Psoas muscle (tissue), 8 donors: ENCODE data around the gene IFITM10. TPM values are rescaled to one million over a fixed set of nuclear protein-coding genes. Genes with fewer than 3 reads are reported as not detected.
A peak's percentile ranks its signal among the peaks of the same experiment; 100 is the strongest.

ENCODE experiments used
- ATAC-seq, 4 donors: fragments of 200-7000 bp; cut with Tn5 transposase; one replicate each; pipeline ENCODE4 v1.9.1; 2020; ENCODE audit warnings: moderate library complexity in 3 of 4, mild to moderate bottlenecking in 2 of 4
- DNase-seq, 2 donors: peaks; one replicate each; pipeline ENCODE4 v3.0.0-alpha.2; 2020
- H3K27ac ChIP-seq: fragments of 200-600 bp; one replicate; pipeline ENCODE4 v1.8.0; 2022
- H3K27me3 ChIP-seq, 3 donors: fragments of 200-600 bp in 1 of 3; one replicate each; pipeline versions ENCODE4 v1.6.1 to v1.8.0; 2013 to 2022; ENCODE audit warnings: low read length in 2 of 3, mild to moderate bottlenecking in 2 of 3, moderate library complexity in 1 of 3; ENCODE audit not compliant: insufficient read depth in 3 of 3
- H3K36me3 ChIP-seq, 2 donors: fragments of 200-600 bp in 1 of 2; one replicate each; pipeline versions ENCODE4 v1.6.1 to v1.8.0; 2013 to 2022; ENCODE audit warnings: low read depth in 1 of 2, mild to moderate bottlenecking in 1 of 2, moderate library complexity in 1 of 2; ENCODE audit not compliant: insufficient read depth in 1 of 2
- H3K4me1 ChIP-seq: fragments of 200-600 bp; one replicate; pipeline ENCODE4 v1.8.0; 2022
- H3K4me3 ChIP-seq: fragments of 200-600 bp; one replicate; pipeline ENCODE4 v1.8.0; 2022; ENCODE audit warnings: mild to moderate bottlenecking
- H3K9me3 ChIP-seq: fragments of 200-600 bp; one replicate; pipeline ENCODE4 v1.8.0; 2022
- WGBS, 3 donors: extraction: QIAGEN DNeasy Blood & Tissue Kit; methylation state at CpG; one replicate each; pipeline versions ENCODE4 v1.1.6 to v1.1.7; 2013; 5-methylcytosine and 5-hydroxymethylcytosine counted together
- intact Hi-C, 2 donors: fragments of 100-400 bp; cut with DNase I; formaldehyde crosslinking; loops; one replicate each; pipeline versions ENCODE4 v1.11.0 to v1.14.2; 2022
- polyA plus RNA-seq, 3 donors: library from polyadenylated mRNA; stranded (reverse); fragments of 200-250 nt; gene quantifications; one replicate each; pipeline ENCODE4 v1.2.3, GENCODE V29; 2013
- total RNA-seq, 4 donors: library from RNA; stranded (reverse); fragmentation: NEBNext Ultra II Directional in 2 of 4; extraction: Animal tissue kit (Norgen Biotek cat#: 25700) in 2 of 4; gene quantifications; one replicate each; pipeline versions ENCODE4 v1.2.1 to v1.2.4, GENCODE V29; 2021 to 2023
- TF ChIP-seq, protein P1 (sequence below): fragments of 200-600 bp; IDR thresholded peaks from one replicate; pipeline ENCODE4 v1.8.0; 2022; ENCODE audit warnings: antibody characterized with exemption
- donor health status: healthy with polysubstance abuse.
- donor health status: DM: no; HTN: no; CAD: no; lungs with moderate emphysema.
- donor health status: Bipolar disorder and iron deficiency.
- donor health status: healthy.
- donor health status: DM: yes; HTN: yes; CAD: no.
- donor health status: DM: no; HTN: no; CAD: no.
- donor health status: DM: no; HTN: no; CAD: no.
- donor health status: DM: yes; HTN: yes; CAD: no.

Gene IFITM10
- total and polyA plus RNA-seq, 7 donors = 0.70 to 6.1 (median 1.6) TPM

DNA sequence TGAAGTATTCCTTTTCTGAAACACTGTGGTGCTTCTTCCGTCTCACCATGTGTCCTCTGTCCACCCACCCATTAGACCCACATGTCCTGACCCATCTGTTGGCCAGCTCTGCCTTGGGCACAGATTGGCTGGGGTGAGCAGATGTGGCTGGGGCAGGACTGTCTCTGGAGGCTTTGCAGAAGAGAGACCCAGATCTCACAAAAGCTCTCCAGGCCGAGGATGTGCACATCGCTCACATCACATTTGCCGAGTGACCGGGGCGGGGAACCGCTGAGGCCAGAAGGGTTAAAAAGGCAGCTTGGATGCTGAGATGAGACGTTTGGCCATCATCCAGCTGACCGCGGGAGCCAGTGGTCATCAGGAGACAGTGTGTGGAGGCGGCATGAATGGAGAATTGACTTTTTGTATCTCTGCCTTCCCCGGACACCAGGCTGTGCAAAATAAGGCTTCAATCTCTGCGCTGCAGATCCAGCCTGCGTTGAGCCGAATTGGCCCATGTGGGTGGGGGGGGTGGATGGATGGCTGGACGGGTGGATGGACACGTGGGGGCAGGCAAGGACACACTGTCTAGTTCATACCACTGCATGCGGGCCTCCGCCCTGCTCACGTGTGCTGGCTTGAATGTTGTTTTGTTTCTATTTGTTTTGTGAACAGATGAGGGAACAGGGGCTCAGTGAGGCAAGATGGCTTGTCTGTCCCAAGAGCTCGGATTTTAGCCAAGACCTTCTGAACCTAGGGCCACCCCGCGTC is 6.1 kb downstream of the IFITM10 start:
- DNase-seq (peak in 1 of 2 donors; percentile 83), ATAC-seq (peak in 3 of 4 donors; percentile 25 to 53 (median 44))
- Histone ChIP-seq H3K4me3 (no peak overlapping the region), H3K9me3 (no peaks in the 10 kb centered on the region), H3K4me1 (peaks cover 29% of the 10 kb centered on the region), H3K36me3 (no peaks in the 10 kb centered on the region), H3K27ac (peak overlapping the region; percentile 41), H3K27me3 (peaks cover 0 to 4% (median 1%) of the 10 kb centered on the region in 3 donors)
- intact Hi-C loops = loop anchor here in 1 of 2 donors (10.0 kb wide), 1 partner anchor 90 kb away; the partner anchor contains the start of genes SYT8 and TNNI2
- WGBS, 3 donors = 20 to 31% (median 23%) methylated on average over 23 of the region's 23 CpGs
- TF ChIP-seq, protein P1, sequence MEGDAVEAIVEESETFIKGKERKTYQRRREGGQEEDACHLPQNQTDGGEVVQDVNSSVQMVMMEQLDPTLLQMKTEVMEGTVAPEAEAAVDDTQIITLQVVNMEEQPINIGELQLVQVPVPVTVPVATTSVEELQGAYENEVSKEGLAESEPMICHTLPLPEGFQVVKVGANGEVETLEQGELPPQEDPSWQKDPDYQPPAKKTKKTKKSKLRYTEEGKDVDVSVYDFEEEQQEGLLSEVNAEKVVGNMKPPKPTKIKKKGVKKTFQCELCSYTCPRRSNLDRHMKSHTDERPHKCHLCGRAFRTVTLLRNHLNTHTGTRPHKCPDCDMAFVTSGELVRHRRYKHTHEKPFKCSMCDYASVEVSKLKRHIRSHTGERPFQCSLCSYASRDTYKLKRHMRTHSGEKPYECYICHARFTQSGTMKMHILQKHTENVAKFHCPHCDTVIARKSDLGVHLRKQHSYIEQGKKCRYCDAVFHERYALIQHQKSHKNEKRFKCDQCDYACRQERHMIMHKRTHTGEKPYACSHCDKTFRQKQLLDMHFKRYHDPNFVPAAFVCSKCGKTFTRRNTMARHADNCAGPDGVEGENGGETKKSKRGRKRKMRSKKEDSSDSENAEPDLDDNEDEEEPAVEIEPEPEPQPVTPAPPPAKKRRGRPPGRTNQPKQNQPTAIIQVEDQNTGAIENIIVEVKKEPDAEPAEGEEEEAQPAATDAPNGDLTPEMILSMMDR = no peak

DNA sequence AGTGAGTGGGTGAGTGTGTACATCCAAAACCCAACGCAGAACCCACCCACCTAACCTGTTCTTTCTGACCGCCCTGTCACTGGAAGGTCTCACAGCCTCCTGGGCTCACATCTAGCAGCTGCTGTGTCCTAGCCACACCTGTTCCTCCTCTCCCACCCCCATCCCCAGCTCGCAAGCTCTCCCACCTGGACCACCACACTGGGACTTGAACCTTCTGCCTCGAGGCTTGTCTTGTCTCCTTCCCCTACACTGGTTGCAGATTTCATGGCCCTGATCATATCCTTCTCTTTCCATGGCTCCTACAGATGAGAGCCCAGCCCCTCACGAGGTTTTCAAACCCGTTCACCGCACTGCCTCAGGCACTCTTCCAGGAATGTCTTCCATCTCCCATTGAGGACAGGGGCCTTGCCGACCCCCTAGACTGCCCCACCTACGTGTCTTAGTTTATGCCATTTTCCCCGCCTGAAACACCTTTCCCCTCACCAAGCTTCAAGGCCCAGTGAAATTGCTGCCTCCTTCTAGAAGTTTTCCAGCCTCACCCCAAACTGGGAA is 6.7 kb downstream of the IFITM10 start:
- ATAC-seq (no peak), DNase-seq (peak in 1 of 2 donors; percentile 40)
- Histone ChIP-seq H3K4me3 (no peak overlapping the region), H3K27me3 (peaks cover 0 to 4% (median 1%) of the 10 kb centered on the region in 3 donors), H3K36me3 (no peaks in the 10 kb centered on the region), H3K27ac (no peak overlapping the region), H3K9me3 (no peaks in the 10 kb centered on the region), H3K4me1 (peaks cover 26% of the 10 kb centered on the region)
- 82 to 88% (median 84%) methylated on average over 10 of the region's 10 CpGs for WGBS, 3 donors
- intact Hi-C loops = loop anchor here in 1 of 2 donors (10.0 kb wide), 1 partner anchor 91 kb away; the partner anchor contains the start of genes SYT8 and TNNI2
- TF ChIP-seq, protein P1 = no peak

DNA sequence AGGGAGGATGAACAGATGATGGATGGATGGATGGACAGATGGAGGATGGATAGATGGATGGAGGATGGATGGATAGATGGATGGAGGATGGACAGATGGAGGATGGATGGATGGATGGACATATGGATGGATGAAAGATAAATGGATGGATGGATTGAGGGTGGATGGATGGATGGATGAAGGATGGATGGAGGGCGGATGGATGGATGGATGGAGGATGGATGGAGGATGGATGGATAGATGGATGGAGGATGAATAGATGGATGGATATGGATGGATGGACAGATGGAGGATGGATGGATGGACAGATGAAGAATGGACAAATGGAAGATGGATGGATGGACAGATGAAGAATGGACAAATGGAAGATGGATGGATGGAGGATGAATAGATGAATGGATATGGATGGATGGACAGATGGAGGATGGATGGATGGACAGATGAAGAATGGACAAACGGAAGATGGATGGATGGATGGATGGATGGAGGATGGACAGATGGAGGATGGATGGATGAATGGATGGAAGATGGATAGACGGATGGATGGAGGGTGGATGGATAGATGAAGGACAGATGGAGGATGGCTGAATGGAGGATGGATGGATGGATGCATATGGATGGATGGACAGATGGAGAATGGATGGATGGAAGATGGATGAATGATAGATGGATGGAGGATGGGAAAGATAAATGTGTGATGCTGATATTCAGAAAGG is 7.4 kb downstream of the IFITM10 start:
- H3K9me3 ChIP-seq = no peaks in the 10 kb centered on the region
- TF ChIP-seq, protein P1 = no peak
- ATAC-seq (no peak), DNase-seq (no peak)
- H3K36me3 ChIP-seq = no peaks in the 10 kb centered on the region
- 89 to 91% (median 90%) methylated on average over 3 of the region's 3 CpGs for WGBS, 3 donors
- intact Hi-C loops = loop anchor here in 1 of 2 donors (10.0 kb wide), 1 partner anchor 92 kb away; the partner anchor contains the start of genes SYT8 and TNNI2
- H3K4me3 ChIP-seq = no peak overlapping the region
- no peak overlapping the region for H3K27ac ChIP-seq
- H3K27me3 ChIP-seq = peaks cover 0 to 9% (median 1%) of the 10 kb centered on the region in 3 donors
- H3K4me1 ChIP-seq = peaks cover 23% of the 10 kb centered on the region

DNA sequence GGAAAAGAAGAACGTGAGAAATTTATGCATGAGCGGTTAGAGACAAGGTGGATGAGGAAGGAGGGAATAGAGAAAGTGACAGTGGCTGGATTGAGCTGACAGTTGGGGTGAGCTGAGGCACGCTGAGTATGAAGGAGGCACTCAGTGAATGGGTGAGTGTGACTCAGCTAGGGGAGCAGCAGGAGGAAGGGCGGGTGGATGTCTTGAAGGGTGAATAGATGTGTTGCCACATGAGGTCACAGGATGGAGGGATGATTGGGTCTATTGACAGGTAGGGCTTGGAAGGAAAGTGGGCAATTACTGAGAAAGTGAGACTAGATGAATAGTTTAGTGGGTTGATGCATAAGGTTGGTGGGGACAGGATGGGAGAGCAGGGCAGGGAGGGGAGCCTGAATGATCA is 8.0 kb downstream of the IFITM10 start:
- WGBS, 3 donors = 78 to 81% (median 81%) methylated on average over 4 of the region's 4 CpGs
- Histone ChIP-seq H3K4me1 (peaks cover 23% of the 10 kb centered on the region), H3K27ac (no peak overlapping the region), H3K36me3 (no peaks in the 10 kb centered on the region), H3K4me3 (no peak overlapping the region), H3K27me3 (peaks cover 0 to 14% (median 4%) of the 10 kb centered on the region in 3 donors), H3K9me3 (no peaks in the 10 kb centered on the region)
- no peak for ATAC-seq
- DNase-seq = no peak
- intact Hi-C loops = loop anchor here in 1 of 2 donors (10.0 kb wide), 1 partner anchor 92 kb away; the partner anchor contains the start of genes SYT8 and TNNI2
- TF ChIP-seq, protein P1 = no peak
